BE2C (cell line): ENCODE data around the gene RAVER1.
"Not testable (repeated sequence)": the region's sequence is repeated elsewhere in the genome, so short reads cannot be mapped to it uniquely, and the experiment has no call there.

ENCODE experiments used
- DNase-seq: peaks from one replicate; pipeline ENCODE4 v3.0.0-alpha.2; 2020
- H3K27me3 ChIP-seq: fragments of 250-450 bp; sonication (Bioruptor Pico); 2 replicates; pipeline ENCODE4 v1.5.1; 2020; ENCODE audit warnings: mild to moderate bottlenecking
- H3K36me3 ChIP-seq: fragments of 250-450 bp; sonication (Bioruptor Pico); 2 replicates; pipeline ENCODE4 v1.5.1; 2020; ENCODE audit warnings: mild to moderate bottlenecking
- H3K4me1 ChIP-seq: fragments of 250-450 bp; sonication (Bioruptor Pico); 2 replicates; pipeline ENCODE4 v1.5.1; 2020
- H3K4me3 ChIP-seq: 2 replicates; pipeline ENCODE4 v1.5.1; 2011; ENCODE audit warnings: low read depth, low read length
- H3K9me3 ChIP-seq: fragments of 250-450 bp; sonication (Bioruptor Pico); 2 replicates; pipeline ENCODE4 v1.5.1; 2020
- TF ChIP-seq, protein P1 (sequence below): IDR thresholded peaks from 2 replicates; pipeline ENCODE4 v1.5.1; 2012; ENCODE audit warnings: mild to moderate bottlenecking, low read depth, low read length

The RAVER1 gene

DNA sequence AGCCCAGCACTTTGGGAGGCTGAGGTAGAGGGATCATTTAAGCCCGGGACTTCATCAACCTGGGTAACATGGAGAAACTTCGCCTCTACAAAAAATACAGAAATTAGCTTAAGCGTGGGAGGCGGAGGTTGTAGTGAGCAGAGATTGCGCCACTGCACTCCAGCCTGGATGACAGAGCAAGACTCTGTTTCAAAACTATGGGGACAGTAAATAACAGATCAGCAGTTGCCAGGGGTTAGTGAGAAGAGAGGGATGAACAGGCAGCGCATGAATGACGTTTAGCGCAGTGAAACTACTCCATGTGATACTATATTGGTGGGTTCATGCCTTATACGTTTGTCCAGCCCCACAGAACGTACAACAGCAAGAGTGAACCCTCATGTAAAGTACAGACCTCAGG is 13.2 kb upstream of the RAVER1 start:
- no peak for DNase-seq
- peaks cover 3% of the 10 kb centered on the region; the same call in 1 of the 2 replicates for H3K36me3 ChIP-seq
- no peaks in the 10 kb centered on the region for H3K9me3 ChIP-seq
- TF ChIP-seq, protein P1, sequence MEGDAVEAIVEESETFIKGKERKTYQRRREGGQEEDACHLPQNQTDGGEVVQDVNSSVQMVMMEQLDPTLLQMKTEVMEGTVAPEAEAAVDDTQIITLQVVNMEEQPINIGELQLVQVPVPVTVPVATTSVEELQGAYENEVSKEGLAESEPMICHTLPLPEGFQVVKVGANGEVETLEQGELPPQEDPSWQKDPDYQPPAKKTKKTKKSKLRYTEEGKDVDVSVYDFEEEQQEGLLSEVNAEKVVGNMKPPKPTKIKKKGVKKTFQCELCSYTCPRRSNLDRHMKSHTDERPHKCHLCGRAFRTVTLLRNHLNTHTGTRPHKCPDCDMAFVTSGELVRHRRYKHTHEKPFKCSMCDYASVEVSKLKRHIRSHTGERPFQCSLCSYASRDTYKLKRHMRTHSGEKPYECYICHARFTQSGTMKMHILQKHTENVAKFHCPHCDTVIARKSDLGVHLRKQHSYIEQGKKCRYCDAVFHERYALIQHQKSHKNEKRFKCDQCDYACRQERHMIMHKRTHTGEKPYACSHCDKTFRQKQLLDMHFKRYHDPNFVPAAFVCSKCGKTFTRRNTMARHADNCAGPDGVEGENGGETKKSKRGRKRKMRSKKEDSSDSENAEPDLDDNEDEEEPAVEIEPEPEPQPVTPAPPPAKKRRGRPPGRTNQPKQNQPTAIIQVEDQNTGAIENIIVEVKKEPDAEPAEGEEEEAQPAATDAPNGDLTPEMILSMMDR: no peak
- no peak overlapping the region for H3K4me3 ChIP-seq
- H3K4me1 ChIP-seq: no peaks in the 10 kb centered on the region
- no peaks in the 10 kb centered on the region for H3K27me3 ChIP-seq

DNA sequence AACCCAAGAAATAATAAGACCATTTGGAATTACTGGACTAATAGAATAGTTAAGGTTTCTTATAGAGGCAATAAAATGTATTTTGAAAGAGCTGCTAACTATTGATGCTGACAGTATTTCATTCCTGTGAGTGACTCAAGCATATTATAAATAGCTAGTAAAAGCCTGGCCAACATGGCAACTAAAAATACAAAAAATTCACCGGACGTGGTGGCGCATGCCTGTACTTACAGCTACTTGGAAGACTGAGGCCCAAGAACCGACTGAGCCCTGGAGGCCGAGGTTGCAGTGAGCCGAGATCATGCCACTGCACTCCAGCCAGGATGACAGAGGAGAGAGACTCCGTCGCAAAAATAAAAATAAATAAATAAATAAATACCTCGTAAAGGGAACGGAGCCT is 11.5 kb upstream of the RAVER1 start:
- Histone ChIP-seq H3K9me3 (no peaks in the 10 kb centered on the region), H3K27me3 (no peaks in the 10 kb centered on the region), H3K4me1 (no peaks in the 10 kb centered on the region), H3K36me3 (no peaks in the 10 kb centered on the region), H3K4me3 (no peak overlapping the region)
- TF ChIP-seq, protein P1: no peak
- no peak for DNase-seq

- TF ChIP-seq, protein P1: no peak
- H3K9me3 ChIP-seq: no peaks in the 10 kb centered on the region
- no peaks in the 10 kb centered on the region for H3K27me3 ChIP-seq
- no peaks in the 10 kb centered on the region for H3K36me3 ChIP-seq
- no peak for DNase-seq
- H3K4me3 ChIP-seq: no peak overlapping the region
- H3K4me1 ChIP-seq: no peaks in the 10 kb centered on the region
Measured at GRCh38 chr19:10343495-10343894, 10.2 kb upstream of the RAVER1 start.

DNA sequence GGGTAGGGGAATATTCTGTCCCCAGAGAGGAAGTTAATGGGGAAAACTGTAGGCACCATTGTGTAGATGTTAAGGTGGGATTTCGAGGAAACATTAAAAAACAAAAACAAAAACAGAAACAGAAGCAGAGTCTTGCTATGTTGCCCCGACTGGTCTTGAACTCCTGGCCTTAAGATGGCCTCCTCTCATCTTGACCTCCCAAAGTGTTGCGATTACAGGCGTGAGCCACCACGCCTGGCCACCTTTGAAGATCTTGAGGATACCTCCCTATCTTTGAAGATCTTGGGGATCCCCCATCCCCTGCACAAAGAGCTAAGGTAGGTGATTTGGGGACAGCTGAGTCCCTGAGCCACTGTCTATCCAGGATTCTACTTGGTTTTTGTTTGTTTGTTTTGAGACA is 6.6 kb upstream of the RAVER1 start:
- H3K9me3 ChIP-seq: no peaks in the 10 kb centered on the region
- DNase-seq: no peak
- H3K36me3 ChIP-seq: no peaks in the 10 kb centered on the region
- H3K4me3 ChIP-seq: no peak overlapping the region
- no peaks in the 10 kb centered on the region for H3K27me3 ChIP-seq
- TF ChIP-seq, protein P1: no peak
- H3K4me1 ChIP-seq: no peaks in the 10 kb centered on the region

DNA sequence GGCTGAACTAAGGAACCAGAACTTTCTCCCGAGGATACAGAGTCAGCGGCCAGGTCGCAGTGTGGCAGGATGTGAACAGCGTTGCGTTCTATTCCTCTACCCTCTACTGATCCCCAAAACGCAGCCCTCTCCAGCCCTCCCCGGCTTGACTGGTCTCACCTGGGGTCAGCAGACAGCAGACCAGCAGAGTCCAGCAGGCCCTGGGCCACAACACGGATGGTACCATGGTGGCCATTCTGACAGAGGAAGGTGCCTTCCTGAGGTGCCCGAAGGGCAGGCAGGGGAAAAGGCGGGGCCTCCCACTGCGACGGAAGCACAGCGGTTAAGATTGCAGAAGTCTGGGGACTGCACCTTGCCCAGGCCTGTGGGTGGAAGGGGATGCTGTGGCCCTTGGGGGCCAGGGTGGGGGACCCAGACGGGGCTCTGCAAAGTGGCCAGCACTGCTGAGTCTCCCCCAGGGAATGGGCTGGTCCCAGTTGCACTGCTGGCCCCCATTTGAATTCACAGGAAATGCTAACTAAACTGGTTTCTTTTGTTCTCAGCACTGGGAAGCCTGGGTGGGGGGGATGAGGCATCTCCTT is 6.1 kb upstream of the RAVER1 start, which contains the start of gene ICAM3:
ICAM3 (minus strand) TSS at position 245 of the 581 bp plus-strand sequence; CDS start at position 235, 10 bp downstream.
- DNase-seq: no peak

GRCh38 chr19:10338940-10339339 is 5.6 kb upstream of the RAVER1 start:
- Histone ChIP-seq H3K4me1 (no peaks in the 10 kb centered on the region), H3K4me3 (no peak overlapping the region), H3K27me3 (no peaks in the 10 kb centered on the region), H3K9me3 (no peaks in the 10 kb centered on the region), H3K36me3 (no peaks in the 10 kb centered on the region)
- no peak for DNase-seq
- TF ChIP-seq, protein P1: no peak

More for the DNA sequence above, 6.1 kb upstream of the RAVER1 start, which contains the start of gene ICAM3:
- H3K36me3 ChIP-seq: no peaks in the 10 kb centered on the region
- H3K4me1 ChIP-seq: no peaks in the 10 kb centered on the region
- H3K4me3 ChIP-seq: no peak within 1 kb of the TSS
- no peaks in the 10 kb centered on the region for H3K27me3 ChIP-seq
- no peaks in the 10 kb centered on the region for H3K9me3 ChIP-seq
- TF ChIP-seq, protein P1: no peak

GRCh38 chr19:10336725-10337124 is 3.4 kb upstream of the RAVER1 start:
- H3K9me3 ChIP-seq, H3K27me3 ChIP-seq, H3K4me1 ChIP-seq, DNase-seq, H3K36me3 ChIP-seq, H3K4me3 ChIP-seq: not testable (repeated sequence)
